RWPE2 (cell line): ENCODE results near the gene C20orf141.
A peak's percentile ranks its signal among the peaks of the same experiment; 100 is the strongest.

Experiments used
- ATAC-seq: fragments of 200-7000 bp; cut with Tn5 transposase; 3 replicates; pipeline ENCODE4 v1.9.1; 2021; ENCODE audit warnings: low read depth
- DNase-seq: peaks from one replicate; pipeline ENCODE4 v3.0.0-alpha.2; 2020; ENCODE audit warnings: low spot score
- H3K27ac ChIP-seq: fragments of 450-650 bp; 2 replicates; pipeline ENCODE4 v1.5.1; 2017; ENCODE audit warnings: mild to moderate bottlenecking; ENCODE audit not compliant: poor library complexity, severe bottlenecking
- H3K27me3 ChIP-seq: fragments of 250-450 bp; sonication (Bioruptor Pico); 2 replicates; pipeline ENCODE4 v1.5.1; 2021; ENCODE audit warnings: mild to moderate bottlenecking, moderate library complexity; ENCODE audit not compliant: insufficient read depth, poor library complexity, severe bottlenecking
- H3K36me3 ChIP-seq: fragments of 250-450 bp; sonication (Bioruptor Pico); 2 replicates; pipeline ENCODE4 v1.5.1; 2020; ENCODE audit warnings: low read depth, mild to moderate bottlenecking, moderate library complexity
- H3K4me1 ChIP-seq: fragments of 250-450 bp; sonication (Bioruptor Pico); 2 replicates; pipeline ENCODE4 v1.5.1; 2021; ENCODE audit warnings: mild to moderate bottlenecking, moderate library complexity; ENCODE audit not compliant: insufficient read depth, poor library complexity, severe bottlenecking
- H3K4me3 ChIP-seq: fragments of 250-450 bp; sonication (Bioruptor Pico); 2 replicates; pipeline ENCODE4 v1.5.1; 2021; ENCODE audit warnings: mild to moderate bottlenecking, moderate library complexity; ENCODE audit not compliant: severe bottlenecking
- H3K9me3 ChIP-seq: fragments of 250-450 bp; sonication (Bioruptor Pico); 2 replicates; pipeline ENCODE4 v1.5.1; 2021; ENCODE audit warnings: mild to moderate bottlenecking, moderate library complexity; ENCODE audit not compliant: severe bottlenecking
- TF ChIP-seq, protein P1 (sequence below): fragments of 450-650 bp; IDR thresholded peaks from one replicate; pipeline ENCODE4 v1.5.1; 2017; ENCODE audit warnings: mild to moderate bottlenecking, moderate library complexity; ENCODE audit not compliant: poor library complexity, severe bottlenecking

C20orf141 gene

DNA sequence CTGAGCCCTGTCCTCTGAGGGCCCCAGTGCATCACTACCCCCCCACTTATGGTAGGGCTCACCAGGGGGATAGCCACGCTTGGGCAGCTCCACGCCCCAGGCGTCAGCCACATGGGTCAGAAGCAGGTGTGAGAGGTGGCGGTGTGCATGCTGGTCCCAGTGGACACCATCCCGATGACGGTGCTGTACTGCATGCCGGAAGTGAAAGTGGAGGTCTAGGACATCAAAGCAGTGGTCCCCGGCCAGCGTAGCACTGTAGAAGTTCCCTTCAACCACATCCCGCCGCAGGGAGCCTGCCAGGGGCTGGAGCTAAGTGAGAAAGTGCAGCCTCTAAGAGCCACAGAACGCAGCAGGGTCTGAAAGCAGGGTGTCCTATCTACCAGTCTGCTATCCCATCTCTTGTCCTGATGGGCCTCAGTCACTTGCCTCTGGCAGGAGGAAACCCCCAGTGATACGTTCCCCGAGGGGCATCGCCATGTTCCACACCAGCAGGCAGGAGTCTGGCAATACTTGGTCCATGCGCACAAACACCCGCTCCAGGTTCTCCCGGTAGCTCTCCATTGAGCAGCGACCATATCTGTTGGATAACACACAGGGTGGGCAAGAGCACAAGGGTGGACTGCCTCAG is 23.5 kb downstream of the C20orf141 start:
- Histone ChIP-seq H3K9me3 (no peaks in the 10 kb centered on the region), H3K4me3 (no peak overlapping the region), H3K27me3 (no peaks in the 10 kb centered on the region), H3K4me1 (peaks cover 4% of the 10 kb centered on the region), H3K36me3 (peaks cover 10% of the 10 kb centered on the region), H3K27ac (no peak overlapping the region)
- DNase-seq (peak; percentile 49), ATAC-seq (no peak)
- TF ChIP-seq, protein P1, sequence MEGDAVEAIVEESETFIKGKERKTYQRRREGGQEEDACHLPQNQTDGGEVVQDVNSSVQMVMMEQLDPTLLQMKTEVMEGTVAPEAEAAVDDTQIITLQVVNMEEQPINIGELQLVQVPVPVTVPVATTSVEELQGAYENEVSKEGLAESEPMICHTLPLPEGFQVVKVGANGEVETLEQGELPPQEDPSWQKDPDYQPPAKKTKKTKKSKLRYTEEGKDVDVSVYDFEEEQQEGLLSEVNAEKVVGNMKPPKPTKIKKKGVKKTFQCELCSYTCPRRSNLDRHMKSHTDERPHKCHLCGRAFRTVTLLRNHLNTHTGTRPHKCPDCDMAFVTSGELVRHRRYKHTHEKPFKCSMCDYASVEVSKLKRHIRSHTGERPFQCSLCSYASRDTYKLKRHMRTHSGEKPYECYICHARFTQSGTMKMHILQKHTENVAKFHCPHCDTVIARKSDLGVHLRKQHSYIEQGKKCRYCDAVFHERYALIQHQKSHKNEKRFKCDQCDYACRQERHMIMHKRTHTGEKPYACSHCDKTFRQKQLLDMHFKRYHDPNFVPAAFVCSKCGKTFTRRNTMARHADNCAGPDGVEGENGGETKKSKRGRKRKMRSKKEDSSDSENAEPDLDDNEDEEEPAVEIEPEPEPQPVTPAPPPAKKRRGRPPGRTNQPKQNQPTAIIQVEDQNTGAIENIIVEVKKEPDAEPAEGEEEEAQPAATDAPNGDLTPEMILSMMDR, result no peak

DNA sequence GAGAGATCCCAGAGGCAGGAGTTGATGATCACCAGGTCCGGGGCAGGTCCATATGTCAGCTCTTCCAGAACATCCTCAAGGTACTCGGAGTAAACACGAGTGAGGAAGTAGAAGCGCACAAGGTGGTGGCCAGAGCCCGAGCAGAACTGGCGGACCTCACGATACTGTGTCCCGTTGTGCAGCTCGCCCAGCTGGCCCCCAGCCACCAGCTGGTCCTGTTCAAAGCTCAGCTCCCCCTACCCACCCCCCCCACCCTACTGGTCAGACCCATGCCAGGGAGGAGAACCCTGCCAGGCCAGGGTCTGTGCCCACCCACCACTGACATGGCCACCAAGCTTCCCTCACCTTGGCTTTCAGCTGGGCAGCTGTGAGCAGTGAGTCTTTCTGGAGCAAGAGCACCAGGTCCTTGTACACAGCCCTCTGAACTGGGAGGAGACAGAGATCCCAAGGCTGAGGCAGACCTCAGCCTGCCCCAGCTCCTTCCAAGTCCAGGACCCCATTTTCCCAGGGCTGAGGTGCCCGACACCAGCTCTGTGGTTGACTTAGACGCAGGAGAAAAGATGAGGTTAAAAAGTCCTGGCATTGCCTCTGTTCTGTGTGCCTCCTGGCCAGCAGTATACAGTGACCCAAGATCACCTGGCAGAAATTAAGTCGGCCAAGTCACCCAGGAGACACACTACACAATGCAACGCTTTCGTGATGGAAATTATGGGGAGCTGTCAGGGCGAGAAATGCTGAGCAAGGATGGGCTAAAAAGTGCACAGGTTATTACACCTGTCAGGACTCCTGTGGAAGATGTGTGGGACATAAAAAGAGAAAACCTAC is 24.3 kb downstream of the C20orf141 start:
- no peaks in the 10 kb centered on the region for H3K9me3 ChIP-seq
- H3K27me3 ChIP-seq, result no peaks in the 10 kb centered on the region
- H3K4me3 ChIP-seq, result no peak overlapping the region
- peaks cover 10% of the 10 kb centered on the region for H3K36me3 ChIP-seq
- TF ChIP-seq, protein P1, result no peak
- no peak overlapping the region for H3K27ac ChIP-seq
- DNase-seq (no peak), ATAC-seq (no peak)
- peaks cover 4% of the 10 kb centered on the region for H3K4me1 ChIP-seq

DNA sequence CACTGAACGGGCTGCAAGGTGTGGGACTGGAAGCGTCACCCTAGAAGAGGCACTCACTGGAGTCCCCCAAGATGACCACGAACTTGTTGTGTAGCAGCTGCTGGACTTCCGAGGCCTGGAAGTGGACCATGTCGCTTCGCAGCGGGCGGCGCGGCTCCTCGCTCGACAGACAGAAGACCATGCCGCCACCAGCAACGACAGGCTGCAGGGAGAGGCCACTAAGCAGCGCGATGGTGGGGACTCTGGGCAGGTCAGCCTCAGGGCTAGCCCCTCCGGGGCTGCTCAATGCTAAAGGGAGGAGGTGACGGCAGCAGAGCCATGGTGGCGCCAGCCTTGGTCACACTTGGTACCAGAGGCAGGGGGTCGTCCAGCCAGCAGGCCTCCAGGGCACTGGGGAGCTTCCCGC is 24.9 kb downstream of the C20orf141 start:
- Histone ChIP-seq H3K27ac (peak overlapping the region; percentile 38), H3K36me3 (peaks cover 10% of the 10 kb centered on the region), H3K4me3 (peak overlapping the region; percentile 70), H3K9me3 (no peaks in the 10 kb centered on the region), H3K4me1 (peaks cover 4% of the 10 kb centered on the region), H3K27me3 (no peaks in the 10 kb centered on the region)
- TF ChIP-seq, protein P1, result no peak
- DNase-seq, result no peak
- ATAC-seq, result no peak

DNA sequence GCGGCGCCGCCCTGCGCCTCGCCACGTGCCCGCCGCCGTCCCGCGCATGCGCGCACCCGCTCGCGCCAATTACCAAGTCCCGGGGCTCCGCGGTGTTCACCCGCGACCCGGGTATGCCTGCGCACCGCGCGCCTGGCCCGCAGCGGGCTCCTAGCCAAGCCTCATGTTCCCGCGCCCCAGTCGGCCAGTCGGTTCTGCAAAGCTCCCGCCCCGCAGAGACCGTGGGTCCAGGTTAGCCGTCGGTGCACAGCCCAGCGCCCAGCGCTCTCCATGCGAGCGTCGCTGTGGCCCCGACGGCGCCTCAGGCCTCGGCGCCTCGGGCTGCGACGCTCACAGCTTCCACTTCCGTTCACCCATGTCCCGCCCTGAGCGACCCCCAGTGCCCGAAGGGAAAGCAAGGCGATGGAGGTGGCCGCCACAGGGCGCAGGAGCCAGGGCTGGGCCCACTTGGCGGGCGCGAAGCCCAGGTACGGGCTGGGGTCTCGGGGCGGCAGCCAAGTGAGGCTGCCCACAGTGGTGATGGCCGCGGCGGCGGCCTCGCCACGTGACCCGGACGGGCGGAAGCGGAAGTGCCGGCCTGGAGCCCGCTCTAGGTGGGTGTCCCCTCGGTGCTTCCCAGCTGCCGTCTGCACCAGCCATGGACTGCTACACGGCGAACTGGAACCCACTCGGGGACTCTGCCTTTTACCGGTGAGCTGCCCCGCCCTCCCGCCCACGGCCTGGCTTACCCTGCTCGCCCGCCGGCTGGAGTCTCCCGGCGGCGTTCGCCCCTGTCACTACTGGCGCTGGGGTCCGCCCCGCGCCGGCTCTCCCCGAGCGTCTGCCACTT is 25.6 kb downstream of the C20orf141 start, which contains the start of the genes PCED1A and VPS16:
Gene PCED1A (minus strand): TSS at position 518 of the 829 bp plus-strand sequence. CDS start 743 bp downstream, outside the sequence.
Gene VPS16 (plus strand): TSS at position 608 of the 829 bp plus-strand sequence. CDS start 30 bp downstream, at position 638.
- peaks cover 4% of the 10 kb centered on the region for H3K4me1 ChIP-seq
- peak within 1 kb of the TSS; percentile 38 for H3K27ac ChIP-seq
- H3K4me3 ChIP-seq, result peak within 1 kb of the TSS; percentile 70
- ATAC-seq (peak; percentile 99), DNase-seq (no peak)
- H3K36me3 ChIP-seq, result peaks cover 10% of the 10 kb centered on the region
- H3K27me3 ChIP-seq, result no peaks in the 10 kb centered on the region
- TF ChIP-seq, protein P1, result no peak
- H3K9me3 ChIP-seq, result no peaks in the 10 kb centered on the region
